T-helper 22 cell (primary cell): ENCODE measurements around the gene CEP131.

Experiments
- DNase-seq: peaks from one replicate; pipeline ENCODE4 v3.0.0-alpha.2; 2020; ENCODE audit warnings: low read depth

Gene CEP131

GRCh38 chr17:81187120-81187519 lies 35.6 kb downstream of the CEP131 start:
- no peak for DNase-seq

DNA sequence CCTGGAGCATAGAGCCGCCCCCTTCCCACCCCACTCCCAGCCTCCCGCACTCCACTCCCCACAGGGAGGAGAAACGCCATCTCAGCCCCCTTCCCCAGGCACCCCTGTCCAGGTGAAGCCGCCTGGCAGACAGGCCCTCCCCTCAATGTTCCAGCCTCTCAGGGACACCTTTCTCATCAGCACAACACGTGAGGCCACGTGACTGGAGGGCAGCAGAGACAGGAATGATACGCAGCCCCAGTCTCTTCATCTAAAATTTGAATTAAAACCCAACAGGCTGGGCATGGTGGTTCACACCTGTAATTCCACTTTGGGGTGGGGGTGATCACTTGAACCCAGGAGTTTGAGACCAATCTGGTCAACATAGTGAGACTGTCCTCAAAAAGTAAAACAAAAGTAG lies 36.6 kb downstream of the CEP131 start:
- DNase-seq: no peak

DNA sequence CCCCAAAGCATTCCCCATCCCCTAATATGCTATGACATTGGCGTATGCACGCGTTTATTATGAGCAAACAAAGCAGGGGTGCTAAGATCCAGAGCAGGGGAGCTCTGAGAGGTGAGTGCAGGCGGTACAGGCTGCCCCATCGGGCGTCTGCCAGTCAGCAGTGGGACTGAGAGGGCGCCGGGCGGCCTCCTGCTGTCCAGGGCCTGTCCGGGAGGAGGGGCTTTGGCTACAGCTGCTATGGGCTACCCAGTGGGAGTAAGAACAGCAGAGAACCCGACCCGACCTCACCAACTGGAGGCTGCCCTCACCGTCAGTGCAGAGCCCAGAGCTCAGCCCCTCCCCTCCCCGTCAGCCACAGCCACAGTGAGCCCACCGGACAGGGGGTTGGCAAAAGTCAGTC lies 38.2 kb downstream of the CEP131 start:
- DNase-seq: no peak

DNA sequence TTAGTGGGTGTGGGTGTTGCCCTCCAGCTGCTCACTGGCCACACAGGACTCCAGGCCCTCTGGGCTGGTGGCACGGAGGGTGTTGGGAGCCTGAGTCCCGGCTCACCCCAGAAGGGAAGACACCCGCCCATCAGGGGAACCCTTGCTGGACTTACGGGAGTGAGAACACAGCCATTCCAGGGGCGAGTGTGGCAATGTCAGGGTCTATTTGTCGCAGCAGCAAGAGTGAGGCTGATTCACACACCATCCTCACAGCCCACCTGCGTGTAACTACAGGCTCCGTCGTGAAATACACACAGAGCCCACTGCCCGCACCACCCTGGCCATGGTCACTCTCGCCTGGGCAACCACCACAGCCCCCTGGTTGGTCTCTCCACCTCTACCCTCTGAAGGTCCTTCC lies 39.0 kb downstream of the CEP131 start:
- no peak for DNase-seq

- no peak for DNase-seq
These were observed 39.4 kb downstream of the CEP131 start for GRCh38 chr17:81183316-81183715.

DNA sequence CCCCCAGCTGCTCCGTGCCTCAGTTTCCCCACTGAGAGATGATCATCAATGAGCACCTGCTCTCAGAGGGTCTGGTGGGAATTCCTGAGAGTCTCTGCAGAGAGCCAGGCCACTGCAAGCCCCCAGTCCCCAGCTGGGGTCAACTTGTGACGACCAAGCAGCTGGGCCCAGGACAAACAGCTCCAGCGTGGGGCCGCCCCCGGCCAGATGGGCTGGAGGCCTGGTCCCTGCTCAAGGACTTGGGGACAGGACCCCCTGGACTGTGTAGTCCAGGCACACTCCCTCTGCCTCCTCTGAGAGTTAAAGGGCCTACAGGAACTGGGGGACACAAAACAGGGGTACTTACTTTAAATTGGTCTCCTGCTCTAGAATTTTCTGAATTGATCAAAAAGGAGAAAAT lies 40.2 kb downstream of the CEP131 start:
- no peak for DNase-seq

DNA sequence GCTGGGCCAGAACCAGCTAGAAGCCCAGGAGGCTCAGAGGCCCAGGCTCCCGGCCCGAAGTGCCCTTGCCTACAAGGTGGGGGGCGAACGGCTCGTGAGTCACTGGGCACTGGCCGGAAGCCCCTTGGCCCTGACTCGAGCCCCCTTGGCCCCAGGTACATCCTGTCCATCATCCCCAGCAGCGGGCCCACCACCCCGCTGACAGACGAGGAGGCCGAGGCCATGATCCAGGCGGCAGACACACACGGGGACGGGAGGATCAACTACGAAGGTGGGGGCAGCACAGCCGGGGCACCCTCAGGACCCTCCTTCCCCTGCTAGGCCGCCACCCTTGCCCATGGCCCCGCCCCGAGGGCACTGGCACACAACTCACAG lies 41.0 kb downstream of the CEP131 start:
- no peak for DNase-seq

DNA sequence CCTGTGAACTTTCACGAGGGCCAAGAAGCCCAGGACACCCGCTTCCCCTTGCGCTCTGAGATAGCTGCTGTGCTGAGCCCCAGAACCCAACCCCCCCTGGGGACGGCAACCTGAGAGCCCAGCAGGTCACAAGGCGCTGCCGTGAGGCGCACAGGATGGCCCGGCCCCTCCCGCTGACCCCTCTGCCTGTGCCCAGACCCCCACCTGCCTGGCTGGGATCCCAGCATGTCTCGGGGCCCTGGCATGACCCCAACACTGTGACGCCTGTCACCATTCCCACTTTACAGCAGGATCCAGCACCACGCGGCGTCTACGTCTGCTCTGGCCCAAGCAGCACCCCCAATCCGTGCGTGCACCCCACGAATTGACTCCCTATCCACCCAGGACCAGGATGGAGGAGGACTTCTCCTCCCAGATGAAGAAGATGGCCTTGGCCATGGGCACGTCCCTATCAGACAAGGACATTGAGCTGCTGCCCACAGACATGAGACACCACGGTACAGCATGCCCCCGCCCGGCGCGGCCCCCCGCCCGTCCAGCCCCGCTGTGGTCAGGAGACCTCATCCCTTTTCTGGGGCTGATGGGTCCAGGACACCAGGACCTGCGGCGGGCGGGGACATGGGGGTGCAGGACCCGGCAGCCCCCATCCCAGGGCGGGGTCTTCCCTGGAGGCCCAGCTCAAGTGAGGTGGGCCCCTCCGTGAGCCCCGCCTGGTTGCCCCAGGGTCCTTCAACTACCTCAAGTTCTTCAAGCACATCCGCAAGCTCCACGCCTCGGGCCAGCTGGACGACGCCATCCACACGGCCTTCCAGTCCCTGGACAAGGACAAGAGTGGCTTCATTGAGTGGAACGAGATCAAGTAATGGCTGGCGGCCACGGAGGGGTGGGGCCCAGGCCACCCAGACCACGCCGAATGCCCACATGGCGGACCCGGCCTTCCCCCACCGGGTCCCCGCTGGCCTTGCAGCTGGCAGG lies 41.6 kb downstream of the CEP131 start:
- DNase-seq: no peak

DNA sequence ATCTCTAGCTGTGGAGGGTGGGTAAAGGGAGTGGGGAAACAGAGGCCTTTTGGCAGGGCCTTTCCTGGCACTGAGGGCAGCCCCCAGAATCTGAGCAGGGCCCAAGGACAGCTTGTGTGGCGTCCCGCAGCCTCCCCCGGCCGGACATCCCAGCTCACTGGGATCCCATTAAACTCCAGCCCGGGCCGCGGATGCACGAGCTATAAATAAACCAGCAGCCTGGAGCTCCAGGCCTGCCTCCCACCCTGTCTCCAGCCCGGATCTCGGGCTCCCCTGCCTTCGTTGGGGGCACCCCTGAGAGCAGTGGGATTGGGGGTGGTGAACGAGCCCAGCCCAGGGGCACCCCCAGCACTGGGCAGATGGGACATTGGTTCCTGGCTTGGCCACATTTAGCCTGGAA lies 42.9 kb downstream of the CEP131 start:
- no peak for DNase-seq

GRCh38 chr17:81179220-81179619 lies 43.5 kb downstream of the CEP131 start:
- no peak for DNase-seq

- no peak for DNase-seq
These were observed 44.4 kb downstream of the CEP131 start for GRCh38 chr17:81178136-81179091.

GRCh38 chr17:81176666-81177065 lies 46.1 kb downstream of the CEP131 start:
- no peak for DNase-seq

DNA sequence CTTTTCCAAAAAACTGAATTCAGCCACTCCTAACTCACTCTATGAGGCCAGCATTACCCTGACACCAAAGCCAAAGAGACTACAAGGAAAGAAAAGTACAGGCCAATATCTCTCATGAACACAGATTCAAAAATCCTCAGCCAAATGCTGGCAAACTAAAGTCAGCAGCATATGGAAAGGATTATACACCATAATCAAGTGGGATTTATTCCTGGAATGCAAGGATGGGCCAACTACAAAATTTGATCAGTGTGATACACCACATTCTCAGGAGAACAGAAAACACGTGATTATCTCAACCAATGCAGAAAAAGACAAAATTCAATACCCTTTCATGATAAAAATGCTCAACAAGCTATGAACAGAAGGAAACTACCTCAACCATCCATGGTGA lies 49.0 kb downstream of the CEP131 start:
- no peak for DNase-seq

- DNase-seq: no peak
These were observed 49.6 kb downstream of the CEP131 start for GRCh38 chr17:81173052-81173761.

DNA sequence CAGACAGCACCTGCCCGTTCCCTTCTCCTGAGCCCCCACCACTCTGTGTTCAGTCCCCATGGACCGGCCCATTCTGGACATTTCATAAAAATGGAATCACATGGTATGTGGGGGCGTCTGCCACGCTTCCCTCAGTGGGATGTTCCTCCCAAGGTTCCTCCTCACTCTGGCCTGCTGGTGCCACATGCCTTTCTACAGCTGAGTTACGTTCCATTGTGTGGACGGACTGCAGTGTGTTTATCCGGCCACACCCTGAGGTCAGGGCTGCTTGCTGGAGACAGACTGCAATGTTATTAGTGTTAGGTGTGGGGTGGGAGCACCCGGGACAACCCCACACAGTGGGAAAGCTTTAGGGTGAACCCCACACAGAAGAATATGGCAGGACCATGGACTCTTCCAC lies 50.8 kb downstream of the CEP131 start:
- no peak for DNase-seq

GRCh38 chr17:81170727-81171494 lies 51.9 kb downstream of the CEP131 start:
- no peak for DNase-seq

DNA sequence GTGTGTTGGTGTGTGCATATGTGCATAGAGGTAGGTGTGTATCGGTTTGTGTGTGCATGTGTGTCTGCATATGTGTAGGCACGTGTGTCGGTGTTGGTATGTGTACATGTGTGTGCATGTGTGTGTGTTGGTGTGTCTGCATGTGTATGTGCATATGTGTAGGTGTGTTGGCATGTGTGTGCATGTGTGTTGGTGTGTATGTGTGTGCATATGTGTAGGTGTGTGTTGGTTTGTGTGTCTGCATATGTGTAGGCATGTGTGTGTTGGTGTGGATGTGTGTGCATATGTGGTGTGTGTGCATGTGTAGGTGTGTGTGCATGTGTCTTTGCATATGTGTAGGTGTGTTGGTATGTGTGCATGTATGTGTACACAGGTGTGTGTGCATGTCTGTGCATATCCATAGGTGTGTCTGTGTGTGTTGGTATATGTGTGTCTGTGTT lies 52.9 kb downstream of the CEP131 start:
- no peak for DNase-seq

DNA sequence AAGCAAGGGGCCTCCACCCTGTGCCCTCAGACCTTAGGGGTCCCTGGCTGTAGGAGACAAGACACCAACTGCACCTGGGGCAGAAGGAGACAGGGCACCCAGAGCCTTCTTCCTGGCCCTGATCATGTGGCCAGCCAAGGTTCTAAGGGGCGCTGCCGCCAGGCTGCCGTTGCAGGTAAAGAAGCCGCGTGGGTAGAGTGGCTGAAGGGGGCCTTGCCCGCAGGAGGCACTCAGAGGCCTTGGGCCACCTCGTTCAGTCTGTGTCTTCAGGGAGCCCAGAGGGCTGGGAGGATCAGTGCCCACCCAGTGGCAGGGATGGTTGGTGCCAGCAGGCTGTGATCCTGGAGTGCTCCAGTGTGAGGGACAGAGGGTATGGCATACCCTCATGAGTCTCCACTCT lies 55.1 kb downstream of the CEP131 start:
- no peak for DNase-seq

GRCh38 chr17:81167194-81167524 lies 55.6 kb downstream of the CEP131 start:
- no peak for DNase-seq

- DNase-seq: no peak
These were observed 56.7 kb downstream of the CEP131 start, which contains the start of gene AATK for GRCh38 chr17:81166033-81166492. AATK (minus strand) TSS chr17:81166221; CDS start chr17:81165992, 229 bp downstream.
